Measurements from ENCODE around the gene DNAJC9. TPM values are rescaled to one million over a fixed set of nuclear protein-coding genes. Genes with fewer than 3 reads are reported as not detected.

Gene DNAJC9
- total RNA-seq, 2 experiments from 2014 or later: 63.5 to 65.1 TPM

- DNase-seq (peak; percentile 96), ATAC-seq (peak; percentile 91)
- Mint-ChIP-seq H3K4me1 (peaks cover 40% of the 10 kb centered on the region), H3K27me3 (no peaks in the 10 kb centered on the region), H3K27ac (peak within 1 kb of the TSS; percentile 94), H3K36me3 (peaks cover 31% of the 10 kb centered on the region), H3K4me3 (peak within 1 kb of the TSS; percentile 100), H3K9me3 (ENCODE audit: low read depth) (no peaks in the 10 kb centered on the region)
- CTCF ChIA-PET: interaction anchor here (0.9 to 3.5 kb wide), 7 partner anchors 8 to 392 kb away, joined by 3 to 21 read pairs (median 3); partner anchors contain the start of gene P4HA1
These were observed 5.6 kb upstream of the DNAJC9 start, which contains the start of gene MRPS16 for GRCh38 chr10:73252445-73253224. Gene MRPS16 (minus strand): TSS chr10:73252644. CDS start chr10:73252482, 162 bp downstream.

- Mint-ChIP-seq H3K4me1 (peaks cover 41% of the 10 kb centered on the region), H3K27ac (peak overlapping the region; percentile 94), H3K9me3 (ENCODE audit: low read depth) (no peaks in the 10 kb centered on the region), H3K4me3 (peak overlapping the region; percentile 100), H3K36me3 (peaks cover 31% of the 10 kb centered on the region), H3K27me3 (no peaks in the 10 kb centered on the region)
- DNase-seq: peak; percentile 45
- peak; percentile 78 for ATAC-seq
- CTCF ChIA-PET: interaction anchor here (0.9 to 3.5 kb wide), 6 partner anchors 9 to 392 kb away, joined by 3 to 21 read pairs (median 4); partner anchors contain the start of gene P4HA1
These were observed 4.8 kb upstream of the DNAJC9 start for GRCh38 chr10:73251683-73252444.

- H3K9me3 Mint-ChIP-seq (ENCODE audit: low read depth): no peaks in the 10 kb centered on the region
These were observed 1.2 kb upstream of the DNAJC9 start for GRCh38 chr10:73248259-73248724.

GRCh38 chr10:73247509-73248258 is 629 bp upstream of the DNAJC9 start:
- Mint-ChIP-seq H3K4me1 (peaks cover 62% of the 10 kb centered on the region), H3K27ac (peak overlapping the region; percentile 96), H3K9me3 (ENCODE audit: low read depth) (no peaks in the 10 kb centered on the region), H3K36me3 (peaks cover 69% of the 10 kb centered on the region), H3K27me3 (no peaks in the 10 kb centered on the region), H3K4me3 (peak overlapping the region; percentile 96)
- DNase-seq (no peak), ATAC-seq (no peak)
- CTCF ChIA-PET: interaction anchor here (0.9 to 2.2 kb wide), 6 partner anchors 8 to 396 kb away, joined by 3 to 12 read pairs (median 6); partner anchors contain the start of gene P4HA1

More at GRCh38 chr10:73248259-73248724, 1.2 kb upstream of the DNAJC9 start:
- no peaks in the 10 kb centered on the region for H3K27me3 Mint-ChIP-seq
- CTCF ChIA-PET: no interaction called here
- ATAC-seq (no peak), DNase-seq (no peak)
- H3K4me1 Mint-ChIP-seq: peaks cover 59% of the 10 kb centered on the region
- H3K36me3 Mint-ChIP-seq: peaks cover 63% of the 10 kb centered on the region
- H3K27ac Mint-ChIP-seq: peak overlapping the region; percentile 96
- H3K4me3 Mint-ChIP-seq: peak overlapping the region; percentile 96

GRCh38 chr10:73246322-73246645 is 771 bp downstream of the DNAJC9 start:
- Mint-ChIP-seq H3K27ac (peak overlapping the region; percentile 96), H3K9me3 (ENCODE audit: low read depth) (no peaks in the 10 kb centered on the region), H3K4me1 (peaks cover 64% of the 10 kb centered on the region), H3K36me3 (peaks cover 65% of the 10 kb centered on the region), H3K27me3 (no peaks in the 10 kb centered on the region), H3K4me3 (peak overlapping the region; percentile 96)
- no peak for DNase-seq
- no peak for ATAC-seq
- CTCF ChIA-PET: interaction anchor here (0.6 to 2.2 kb wide), 9 partner anchors 8 to 398 kb away, joined by 3 to 12 read pairs (median 4); partner anchors contain the start of genes ANXA7 and P4HA1

GRCh38 chr10:73244866-73245477 is 2.1 kb downstream of the DNAJC9 start:
- H3K9me3 Mint-ChIP-seq (ENCODE audit: low read depth): no peaks in the 10 kb centered on the region
- H3K4me3 Mint-ChIP-seq: peak overlapping the region; percentile 96
- H3K27me3 Mint-ChIP-seq: no peaks in the 10 kb centered on the region
- peaks cover 64% of the 10 kb centered on the region for H3K36me3 Mint-ChIP-seq
- H3K4me1 Mint-ChIP-seq: peaks cover 57% of the 10 kb centered on the region
- no peak for ATAC-seq
- CTCF ChIA-PET: interaction anchor here (0.6 to 1.7 kb wide), 3 partner anchors 168 to 264 kb away, joined by 3 read pairs; partner anchors contain the start of gene ANXA7
- DNase-seq: no peak
- H3K27ac Mint-ChIP-seq: peak overlapping the region; percentile 75

- Mint-ChIP-seq H3K4me3 (no peak overlapping the region), H3K9me3 (ENCODE audit: low read depth) (no peaks in the 10 kb centered on the region), H3K27ac (no peak overlapping the region), H3K36me3 (peaks cover 50% of the 10 kb centered on the region), H3K27me3 (no peaks in the 10 kb centered on the region), H3K4me1 (peaks cover 33% of the 10 kb centered on the region)
- CTCF ChIA-PET: no interaction called here
- no peak for DNase-seq
- ATAC-seq: no peak
These were observed 7.1 kb downstream of the DNAJC9 start for GRCh38 chr10:73239908-73240307.

GRCh38 chr10:73238990-73239566 is 8.0 kb downstream of the DNAJC9 start:
- H3K9me3 Mint-ChIP-seq (ENCODE audit: low read depth): no peaks in the 10 kb centered on the region
- no peak for DNase-seq
- no peak overlapping the region for H3K27ac Mint-ChIP-seq
- no peak for ATAC-seq
- no peak overlapping the region for H3K4me3 Mint-ChIP-seq
- peaks cover 25% of the 10 kb centered on the region for H3K4me1 Mint-ChIP-seq
- H3K27me3 Mint-ChIP-seq: no peaks in the 10 kb centered on the region
- CTCF ChIA-PET: interaction anchor here (0.9 to 1.3 kb wide), 2 partner anchors 8 to 173 kb away, joined by 3 to 4 read pairs; partner anchors contain the start of gene DNAJC9
- H3K36me3 Mint-ChIP-seq: peaks cover 45% of the 10 kb centered on the region

- Mint-ChIP-seq H3K27me3 (no peaks in the 10 kb centered on the region), H3K36me3 (peaks cover 28% of the 10 kb centered on the region), H3K9me3 (ENCODE audit: low read depth) (no peaks in the 10 kb centered on the region), H3K27ac (no peak overlapping the region), H3K4me1 (no peaks in the 10 kb centered on the region), H3K4me3 (no peak overlapping the region)
- DNase-seq: no peak
- ATAC-seq: no peak
- CTCF ChIA-PET: no interaction called here
These were observed 12.4 kb downstream of the DNAJC9 start for GRCh38 chr10:73234695-73235094.

GRCh38 chr10:73233883-73234282 is 13.2 kb downstream of the DNAJC9 start:
- DNase-seq: no peak
- CTCF ChIA-PET: interaction anchor here (0.7 kb wide), 1 partner anchor 10 kb away, joined by 3 read pairs; no protein-coding TSS in a partner anchor
- Mint-ChIP-seq H3K4me1 (no peaks in the 10 kb centered on the region), H3K9me3 (ENCODE audit: low read depth) (no peaks in the 10 kb centered on the region), H3K36me3 (peaks cover 28% of the 10 kb centered on the region), H3K27me3 (no peaks in the 10 kb centered on the region), H3K27ac (no peak overlapping the region), H3K4me3 (no peak overlapping the region)
- ATAC-seq: no peak

GRCh38 chr10:73232887-73233286 is 14.2 kb downstream of the DNAJC9 start:
- H3K27ac Mint-ChIP-seq: no peak overlapping the region
- H3K4me1 Mint-ChIP-seq: no peaks in the 10 kb centered on the region
- H3K4me3 Mint-ChIP-seq: no peak overlapping the region
- no peaks in the 10 kb centered on the region for H3K27me3 Mint-ChIP-seq
- CTCF ChIA-PET: interaction anchor here (1.1 kb wide), 1 partner anchor 74 kb away, joined by 3 read pairs; no protein-coding TSS in a partner anchor
- no peak for DNase-seq
- no peaks in the 10 kb centered on the region for H3K9me3 Mint-ChIP-seq (ENCODE audit: low read depth)
- no peak for ATAC-seq
- H3K36me3 Mint-ChIP-seq: peaks cover 27% of the 10 kb centered on the region

- Mint-ChIP-seq H3K4me1 (no peaks in the 10 kb centered on the region), H3K27me3 (no peaks in the 10 kb centered on the region), H3K9me3 (ENCODE audit: low read depth) (no peaks in the 10 kb centered on the region), H3K36me3 (peaks cover 19% of the 10 kb centered on the region), H3K4me3 (no peak overlapping the region), H3K27ac (no peak overlapping the region)
- DNase-seq (no peak), ATAC-seq (no peak)
- CTCF ChIA-PET: no interaction called here
These were observed 17.5 kb downstream of the DNAJC9 start for GRCh38 chr10:73229567-73229966.

Data from activated CD8-positive, alpha-beta memory T cell treated with anti-CD3 and anti-CD28 coated beads, Interleukin-2, amount 10 ng/mL, durations not matched to agents 7 days and 5 days (primary cell).